ENCODE data around the gene GPR137.
A peak's percentile ranks its signal among the peaks of the same experiment; 100 is the strongest.

GPR137 gene

DNA sequence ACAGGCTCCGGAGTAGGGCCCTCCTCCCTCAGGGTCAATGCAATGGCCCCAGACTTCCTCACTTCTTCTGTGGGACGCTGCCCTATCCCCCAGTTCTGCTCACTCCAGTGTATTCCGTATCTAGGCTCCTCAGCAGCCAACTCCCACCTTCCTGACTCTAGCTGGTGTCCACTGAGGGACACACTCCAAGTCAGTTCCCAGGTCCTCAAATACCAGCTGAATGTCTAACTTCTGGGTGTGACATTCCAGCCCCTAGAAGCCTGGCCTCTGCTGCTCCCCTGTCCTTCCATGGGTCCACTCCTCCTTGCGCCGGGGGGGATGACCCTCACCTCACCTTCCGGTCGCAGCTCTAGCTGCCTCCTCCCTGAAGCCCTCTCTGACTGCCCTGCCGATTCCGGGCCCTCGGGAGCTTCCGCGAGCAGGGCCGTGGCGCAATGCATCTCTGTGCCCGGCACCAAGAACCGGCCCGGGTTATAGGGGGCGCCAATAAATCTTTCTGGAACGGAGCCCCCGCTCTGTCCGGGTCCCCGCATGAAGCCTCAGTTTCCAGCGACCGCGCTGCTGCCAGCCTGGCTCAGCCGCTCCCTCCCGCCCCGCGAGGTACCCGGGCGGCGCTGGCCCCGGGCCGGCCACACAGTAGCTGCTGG is 16.6 kb upstream of the GPR137 start:
- ChIA-PET POLR2A (interaction anchor here (0.8 to 2.2 kb wide), 6 partner anchors 10 to 63 kb away, joined by 4 to 8 read pairs (median 6); partner anchors contain the start of genes BAD, FERMT3 and FKBP2), CTCF (interaction anchor here (0.7 to 15.3 kb wide), 8 partner anchors 13 to 64 kb away, joined by 3 to 164 read pairs (median 4); partner anchors contain the start of genes CATSPERZ, ESRRA, FERMT3 and NUDT22)
- DNase-seq (ENCODE audit: extremely low spot score), result peak; percentile 52
- TF ChIP-seq, protein P1, sequence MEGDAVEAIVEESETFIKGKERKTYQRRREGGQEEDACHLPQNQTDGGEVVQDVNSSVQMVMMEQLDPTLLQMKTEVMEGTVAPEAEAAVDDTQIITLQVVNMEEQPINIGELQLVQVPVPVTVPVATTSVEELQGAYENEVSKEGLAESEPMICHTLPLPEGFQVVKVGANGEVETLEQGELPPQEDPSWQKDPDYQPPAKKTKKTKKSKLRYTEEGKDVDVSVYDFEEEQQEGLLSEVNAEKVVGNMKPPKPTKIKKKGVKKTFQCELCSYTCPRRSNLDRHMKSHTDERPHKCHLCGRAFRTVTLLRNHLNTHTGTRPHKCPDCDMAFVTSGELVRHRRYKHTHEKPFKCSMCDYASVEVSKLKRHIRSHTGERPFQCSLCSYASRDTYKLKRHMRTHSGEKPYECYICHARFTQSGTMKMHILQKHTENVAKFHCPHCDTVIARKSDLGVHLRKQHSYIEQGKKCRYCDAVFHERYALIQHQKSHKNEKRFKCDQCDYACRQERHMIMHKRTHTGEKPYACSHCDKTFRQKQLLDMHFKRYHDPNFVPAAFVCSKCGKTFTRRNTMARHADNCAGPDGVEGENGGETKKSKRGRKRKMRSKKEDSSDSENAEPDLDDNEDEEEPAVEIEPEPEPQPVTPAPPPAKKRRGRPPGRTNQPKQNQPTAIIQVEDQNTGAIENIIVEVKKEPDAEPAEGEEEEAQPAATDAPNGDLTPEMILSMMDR (IDR thresholded peaks at IDR 0.05; ENCODE audit: control extremely low read depth, extremely low read depth, low read depth, missing control alignments), result no peak

DNA sequence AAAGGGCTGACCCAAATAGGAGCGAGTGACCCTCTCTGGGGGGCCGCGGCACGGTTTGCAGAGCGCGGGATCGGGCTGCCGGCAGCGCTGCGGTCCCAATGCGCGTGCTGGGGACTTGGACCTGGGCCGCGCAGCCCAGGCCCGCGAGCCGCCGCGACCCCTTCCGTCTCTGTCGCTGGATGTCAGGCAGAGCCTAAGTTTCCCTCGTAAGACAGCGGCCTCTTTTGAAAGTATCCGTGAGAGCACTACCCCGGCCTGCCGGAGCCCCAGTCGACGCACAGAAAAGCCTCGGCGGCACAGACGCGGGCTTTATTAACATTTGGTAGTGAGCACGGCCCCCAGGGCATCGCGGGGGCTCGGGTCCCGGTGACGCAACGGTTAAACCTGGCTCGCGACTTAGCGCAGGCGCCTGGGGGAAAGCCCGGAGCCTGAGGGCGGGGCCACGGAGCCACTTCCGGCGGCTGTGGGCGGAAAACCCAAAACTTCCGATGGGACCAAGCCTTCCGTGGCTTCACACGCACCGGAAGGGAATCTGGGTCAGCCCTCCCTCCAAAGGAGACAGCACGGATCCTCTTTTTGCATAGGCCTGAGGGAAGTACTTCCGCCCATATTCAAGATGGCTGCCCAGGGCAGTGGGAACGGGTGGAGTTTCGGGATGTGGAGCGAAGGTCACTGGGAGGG is 16.0 kb upstream of the GPR137 start:
- TF ChIP-seq, protein P1 (IDR thresholded peaks at IDR 0.05; ENCODE audit: control extremely low read depth, extremely low read depth, low read depth, missing control alignments), result no peak
- CTCF ChIA-PET, result interaction anchor here (0.6 to 15.3 kb wide), 6 partner anchors 19 to 65 kb away, joined by 3 to 164 read pairs (median 14); partner anchors contain the start of genes CATSPERZ, ESRRA, FERMT3 and NUDT22
- POLR2A ChIA-PET, result interaction anchor here (0.9 to 2.2 kb wide), 6 partner anchors 15 to 63 kb away, joined by 4 to 8 read pairs (median 6); partner anchors contain the start of genes BAD, FERMT3, FKBP2 and PRDX5
- peak; percentile 91 for DNase-seq (ENCODE audit: extremely low spot score)

DNA sequence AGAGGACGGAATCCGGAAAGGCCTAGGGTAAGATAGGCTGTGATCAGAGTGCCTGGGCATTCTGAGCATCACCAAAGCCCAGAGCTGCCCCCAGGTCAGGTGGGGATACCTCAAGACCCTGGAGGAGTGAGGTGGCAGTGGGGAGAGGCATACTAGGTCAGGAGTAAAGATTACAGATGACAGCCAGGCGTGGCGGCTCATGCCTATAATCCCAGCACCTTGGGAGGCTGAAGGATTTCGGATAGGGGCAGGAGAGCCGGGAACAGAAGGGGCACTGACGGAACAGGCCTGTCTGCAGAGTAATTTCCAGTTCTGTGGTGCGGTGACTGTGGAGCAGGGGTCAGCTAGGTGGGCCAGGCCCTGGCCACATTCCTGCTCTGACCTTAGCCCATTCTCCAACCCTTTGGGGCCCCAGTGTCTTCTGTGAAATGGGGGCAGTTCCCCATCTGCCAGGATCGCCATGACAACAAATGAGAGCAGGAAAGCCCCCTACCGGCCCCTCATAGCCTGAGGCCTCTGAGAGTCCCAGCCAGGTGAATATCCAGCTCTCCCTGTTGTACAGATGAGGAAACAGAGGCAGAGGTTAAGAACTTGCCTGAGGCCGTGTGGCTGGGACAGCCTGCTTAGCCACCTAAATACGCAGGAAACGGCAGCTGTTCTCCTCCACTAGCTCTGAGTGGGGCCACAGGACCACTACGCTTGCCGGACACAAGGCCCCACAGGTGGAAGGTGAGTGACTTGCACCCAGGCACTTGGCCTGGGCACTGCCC is 10.4 kb upstream of the GPR137 start:
- POLR2A ChIA-PET, result no interaction called here
- no peak for DNase-seq (ENCODE audit: extremely low spot score)
- TF ChIP-seq, protein P1 (IDR thresholded peaks at IDR 0.05; ENCODE audit: control extremely low read depth, extremely low read depth, low read depth, missing control alignments), result no peak
- CTCF ChIA-PET, result interaction anchor here (0.9 to 15.3 kb wide), 3 partner anchors 25 to 57 kb away, joined by 3 to 164 read pairs (median 3); partner anchors contain the start of genes CATSPERZ, ESRRA and PLCB3

DNA sequence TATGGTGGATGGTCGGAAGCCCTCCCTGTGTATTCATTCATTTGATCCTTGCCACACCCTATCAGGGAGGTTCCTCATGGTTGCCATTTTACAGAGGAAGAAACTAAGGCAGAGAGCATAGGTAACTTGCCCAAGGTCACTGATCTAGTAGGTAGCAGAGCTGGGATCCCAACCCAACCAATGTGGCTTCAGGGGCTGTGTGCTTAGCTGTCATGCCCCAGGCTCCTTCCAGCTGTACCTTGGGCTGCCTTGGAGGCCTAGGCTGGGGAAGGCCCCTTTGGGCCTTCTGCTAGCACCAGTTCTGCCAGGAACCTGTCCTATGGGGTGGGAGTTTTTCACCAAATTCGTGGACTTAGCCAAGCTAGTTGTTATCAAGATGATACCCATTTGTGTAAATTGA is 9.8 kb upstream of the GPR137 start:
- ChIA-PET POLR2A (no interaction called here), CTCF (interaction anchor here (0.9 to 15.3 kb wide), 3 partner anchors 25 to 57 kb away, joined by 3 to 164 read pairs (median 3); partner anchors contain the start of genes CATSPERZ, ESRRA and PLCB3)
- no peak for DNase-seq (ENCODE audit: extremely low spot score)
- TF ChIP-seq, protein P1 (IDR thresholded peaks at IDR 0.05; ENCODE audit: control extremely low read depth, extremely low read depth, low read depth, missing control alignments), result no peak

DNA sequence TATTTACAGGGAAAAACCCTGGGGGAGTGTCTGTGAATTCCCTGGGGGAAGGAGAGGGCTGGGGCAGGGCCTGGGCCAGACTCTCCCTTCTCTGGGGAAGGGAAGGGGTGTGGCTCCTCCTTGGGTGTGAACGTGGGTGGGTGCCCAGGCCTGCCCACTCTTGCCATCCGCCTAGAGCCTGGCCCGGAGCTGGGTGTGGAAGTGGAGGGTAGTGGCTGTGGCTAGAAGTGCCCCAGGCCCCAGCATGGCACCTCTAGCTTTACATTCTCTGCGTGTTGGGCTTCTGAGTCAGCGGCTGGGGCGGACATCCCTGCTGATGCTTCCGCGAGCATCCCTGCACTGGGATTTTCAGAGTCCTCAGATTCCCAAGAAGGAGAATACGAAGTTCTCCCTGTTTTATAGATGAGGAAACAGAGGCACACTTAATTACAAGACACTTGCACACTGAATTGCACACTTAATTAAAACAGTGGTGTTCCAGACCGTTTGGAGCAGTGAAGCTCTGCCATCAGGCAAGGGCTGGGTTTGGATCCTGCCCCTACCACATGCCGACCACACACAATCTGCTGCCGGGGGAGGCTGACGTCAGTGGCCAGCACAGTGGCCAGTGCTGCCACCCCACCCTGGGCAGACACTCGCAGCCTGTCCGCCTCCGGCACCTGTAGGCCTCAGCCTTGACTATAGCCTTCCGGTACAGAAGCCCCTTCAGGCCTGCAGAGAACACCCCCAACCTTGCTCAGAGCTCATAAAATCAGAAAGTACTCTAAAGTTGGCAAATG is 8.8 kb upstream of the GPR137 start:
- ChIA-PET CTCF (interaction anchor here (15.3 kb wide), 1 partner anchor 26 kb away, joined by 164 read pairs; the partner anchor contains the start of genes CATSPERZ and ESRRA), POLR2A (no interaction called here)
- TF ChIP-seq, protein P1 (IDR thresholded peaks at IDR 0.05; ENCODE audit: control extremely low read depth, extremely low read depth, low read depth, missing control alignments), result no peak
- DNase-seq (ENCODE audit: extremely low spot score), result no peak
